ENCODE measurements around the gene ZFC3H1.

The ZFC3H1 gene

DNA sequence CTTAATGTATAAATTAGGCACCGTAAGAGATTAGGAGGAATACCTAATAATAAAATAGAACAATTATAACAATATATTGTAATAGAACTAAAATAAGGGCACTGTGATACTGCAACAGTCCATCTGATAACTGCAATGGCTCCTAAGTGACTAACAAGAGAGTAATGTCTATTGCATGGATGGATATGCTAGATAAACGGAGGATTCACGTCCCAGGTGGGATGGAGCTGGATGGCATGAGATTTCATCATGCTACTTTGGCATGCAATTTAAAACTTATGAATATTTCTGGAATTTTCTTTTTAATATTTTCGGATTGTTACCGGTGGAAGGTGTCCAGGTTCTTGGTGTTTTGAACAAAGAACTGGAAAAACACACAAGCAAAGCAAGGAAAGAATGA, 20.0 kb upstream of the ZFC3H1 start:
- no peak for DNase-seq

GRCh38 chr12:71682466-71682865, 18.8 kb upstream of the ZFC3H1 start:
- no peak for DNase-seq

DNA sequence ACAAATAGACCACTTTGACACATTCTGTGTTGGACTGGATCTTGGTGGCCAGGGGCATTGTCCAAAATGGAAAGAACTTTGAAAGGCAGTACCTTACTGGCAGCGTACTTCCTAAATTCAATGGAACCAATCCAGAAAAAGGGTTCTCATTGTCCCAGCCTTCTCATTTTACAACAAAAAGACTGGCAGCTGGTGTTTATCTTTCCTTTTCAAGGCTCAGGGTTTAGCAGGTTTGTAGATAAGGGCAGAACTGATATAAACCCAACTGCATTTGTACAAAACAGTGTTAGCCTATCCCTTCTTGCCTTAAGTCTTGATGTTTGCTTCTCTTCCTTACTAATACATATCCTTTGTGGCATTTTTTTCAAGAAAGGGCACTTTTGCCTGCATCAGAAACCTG, 8.2 kb upstream of the ZFC3H1 start:
- DNase-seq = no peak

DNA sequence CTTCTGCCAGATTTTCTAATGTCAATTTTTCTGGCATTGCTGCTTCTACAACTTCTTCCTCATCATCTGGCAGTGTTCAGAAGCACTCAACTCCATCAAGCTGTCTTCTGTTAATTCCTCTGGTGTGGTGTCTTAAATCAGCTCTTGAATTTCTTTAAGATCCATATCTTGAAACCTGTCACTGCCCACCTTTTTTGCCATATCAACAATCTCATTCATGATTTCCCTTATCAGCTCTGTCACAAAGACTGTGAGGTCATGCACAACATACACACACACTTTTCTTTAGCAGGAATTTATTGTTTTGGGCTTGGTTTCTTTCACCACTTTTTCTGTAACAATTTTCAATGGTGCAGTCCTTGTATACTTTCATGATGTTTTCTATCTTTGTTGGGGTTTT, 7.7 kb upstream of the ZFC3H1 start:
- no peak for DNase-seq

DNA sequence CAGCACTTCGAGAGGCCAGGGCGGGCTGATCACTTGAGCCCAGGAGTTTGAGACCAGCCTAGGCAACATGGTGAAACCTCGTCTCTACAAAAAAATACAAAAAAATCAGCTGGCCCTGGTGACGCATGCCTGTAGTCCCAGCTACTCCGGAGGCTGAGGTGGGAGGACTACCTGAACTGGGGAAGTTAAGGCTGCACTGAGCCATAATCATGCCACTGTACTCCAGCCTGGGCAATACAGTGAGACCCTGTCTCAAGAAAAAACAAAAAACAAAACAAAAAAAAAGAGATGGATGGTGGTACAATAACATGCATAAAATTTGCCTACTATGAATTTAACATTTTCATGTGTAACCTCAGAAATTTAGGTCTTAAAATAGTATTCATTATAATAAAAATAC, 2.6 kb upstream of the ZFC3H1 start:
- DNase-seq = no peak

- no peak for DNase-seq
Measured at GRCh38 chr12:71665090-71665463, 1.4 kb upstream of the ZFC3H1 start.

DNA sequence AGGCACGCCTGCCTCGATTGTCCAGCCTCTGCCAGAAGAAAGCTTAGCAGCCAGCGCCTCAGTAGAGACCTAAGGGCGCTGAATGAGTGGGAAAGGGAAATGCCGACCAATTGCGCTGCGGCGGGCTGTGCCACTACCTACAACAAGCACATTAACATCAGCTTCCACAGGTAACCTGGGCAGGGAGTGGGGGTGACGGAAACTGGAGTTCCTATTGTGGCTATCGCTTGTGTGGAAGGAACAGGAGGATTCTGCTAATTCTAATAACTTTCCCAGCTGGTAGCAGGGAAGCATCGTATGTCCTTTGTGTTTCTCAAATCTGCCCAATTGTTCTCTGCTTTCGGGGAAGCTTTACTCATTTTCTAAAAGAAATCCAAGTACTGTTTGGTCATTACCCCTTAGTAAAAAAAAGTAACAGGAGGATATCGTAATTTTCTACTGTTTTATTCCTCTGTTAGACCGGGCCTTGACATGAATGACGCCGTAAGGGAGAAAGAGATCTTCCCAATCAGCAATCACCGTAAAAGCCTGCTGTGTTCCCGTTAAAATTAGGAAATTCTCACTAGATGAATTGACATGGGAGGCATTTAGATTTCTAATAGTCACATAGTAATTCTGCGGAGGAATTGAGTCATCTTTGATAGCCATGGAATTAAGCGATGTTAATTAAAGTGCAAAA, 902 bp upstream of the ZFC3H1 start:
- DNase-seq = no peak

GRCh38 chr12:71662849-71663560, 643 bp downstream of the ZFC3H1 start:
- peak; percentile 84 for DNase-seq

- no peak for DNase-seq
Measured at GRCh38 chr12:71661977-71662530, 1.6 kb downstream of the ZFC3H1 start.

- no peak for DNase-seq
Measured at GRCh38 chr12:71656740-71657139, 6.9 kb downstream of the ZFC3H1 start.

DNA sequence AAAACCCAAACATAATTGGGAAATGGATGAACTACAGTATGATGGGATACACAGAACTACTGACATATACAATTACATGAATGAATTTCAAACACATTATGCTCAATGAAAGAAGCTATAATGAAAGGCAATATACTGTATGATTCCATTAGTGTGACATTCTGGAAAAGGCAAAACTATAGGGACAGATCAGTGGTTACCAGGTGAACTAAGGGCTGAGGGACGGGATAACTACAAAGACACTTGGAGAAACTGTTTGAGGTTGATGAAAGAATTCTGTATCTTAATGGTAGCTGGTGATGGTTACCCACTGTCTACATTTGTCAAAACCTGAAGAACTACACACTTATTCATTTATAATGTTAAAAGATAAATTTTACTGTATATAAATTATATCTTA, 7.7 kb downstream of the ZFC3H1 start:
- no peak for DNase-seq

DNA sequence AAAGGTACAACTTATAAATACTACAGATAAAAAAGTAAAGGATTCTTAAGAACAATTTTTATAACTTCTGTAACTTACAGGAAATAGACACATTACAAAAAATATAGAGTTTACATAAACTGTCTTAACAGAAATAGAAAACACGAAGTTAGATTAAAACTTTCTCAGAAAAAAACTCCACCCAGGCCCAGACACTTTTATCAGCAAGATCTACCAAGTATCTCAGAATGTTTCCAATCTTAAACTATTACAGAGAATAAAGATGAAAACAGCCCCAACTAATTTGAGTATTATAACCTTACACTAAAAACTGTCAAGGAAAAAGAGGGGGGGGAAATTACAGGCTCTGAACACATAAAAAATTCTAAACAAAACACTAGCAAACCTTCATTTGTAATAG, 8.2 kb downstream of the ZFC3H1 start:
- DNase-seq = no peak

DNA sequence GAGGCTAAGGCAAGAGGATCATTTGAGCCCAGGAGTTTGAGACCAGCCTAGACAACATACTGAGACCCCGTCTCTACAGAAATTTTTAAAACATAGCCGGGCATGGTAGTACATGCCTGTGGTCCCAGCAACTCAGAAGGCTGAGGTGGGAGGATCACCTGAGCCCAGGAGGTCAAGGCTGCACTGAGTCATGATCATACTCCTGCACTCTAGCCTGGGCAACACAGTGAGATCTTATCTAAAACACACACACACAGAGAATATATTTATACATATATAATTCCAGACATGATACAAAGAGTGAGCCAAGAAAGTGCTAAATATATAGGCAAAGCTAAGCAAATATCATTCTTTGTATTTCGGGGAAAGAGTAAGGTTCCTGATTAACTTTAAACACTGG, 9.4 kb downstream of the ZFC3H1 start:
- DNase-seq = no peak

GRCh38 chr12:71653137-71653536, 10.5 kb downstream of the ZFC3H1 start:
- DNase-seq = no peak

- DNase-seq = no peak
Measured at GRCh38 chr12:71652656-71653055, 11.0 kb downstream of the ZFC3H1 start.

- no peak for DNase-seq
Measured at GRCh38 chr12:71649401-71649800, 14.2 kb downstream of the ZFC3H1 start.

GRCh38 chr12:71648537-71648936, 15.1 kb downstream of the ZFC3H1 start:
- no peak for DNase-seq

DNA sequence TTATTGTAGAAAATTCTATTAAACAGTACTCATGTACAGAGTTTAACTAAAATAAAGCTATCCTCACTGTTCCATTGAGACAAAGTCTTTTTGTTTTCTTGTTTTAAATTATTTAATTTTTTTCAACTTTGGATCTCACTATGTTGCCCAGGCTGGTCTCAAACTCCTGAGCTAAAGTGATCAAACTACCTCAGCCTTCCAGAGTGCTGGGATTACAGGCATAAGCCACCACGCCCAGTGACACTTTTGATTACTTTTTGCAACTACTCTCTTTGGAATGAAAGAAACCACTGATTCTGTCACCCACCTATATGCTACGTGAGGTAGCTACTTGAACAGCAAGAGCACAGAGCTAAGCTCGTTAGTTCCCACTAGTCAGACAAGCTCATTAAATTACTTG, 17.1 kb downstream of the ZFC3H1 start:
- no peak for DNase-seq

DNA sequence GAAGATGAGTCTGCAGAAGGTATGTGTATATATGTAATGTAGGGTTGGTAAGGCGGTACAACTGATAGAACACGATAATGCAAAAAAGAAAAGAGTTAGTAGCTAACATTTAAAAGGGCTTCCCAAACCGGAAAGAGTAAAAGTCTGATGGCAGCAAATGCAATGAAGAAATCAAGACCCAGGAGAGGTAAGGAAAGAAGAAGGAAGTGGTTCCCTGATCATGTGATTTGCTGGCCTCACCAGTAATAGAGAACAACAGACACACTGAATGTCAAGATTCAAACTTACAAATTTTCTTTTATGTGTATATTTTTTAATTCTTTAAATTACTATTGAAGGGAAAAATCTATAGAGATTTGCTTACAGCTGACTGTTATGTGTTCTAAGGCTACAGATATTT, 18.4 kb downstream of the ZFC3H1 start:
- no peak for DNase-seq

DNA sequence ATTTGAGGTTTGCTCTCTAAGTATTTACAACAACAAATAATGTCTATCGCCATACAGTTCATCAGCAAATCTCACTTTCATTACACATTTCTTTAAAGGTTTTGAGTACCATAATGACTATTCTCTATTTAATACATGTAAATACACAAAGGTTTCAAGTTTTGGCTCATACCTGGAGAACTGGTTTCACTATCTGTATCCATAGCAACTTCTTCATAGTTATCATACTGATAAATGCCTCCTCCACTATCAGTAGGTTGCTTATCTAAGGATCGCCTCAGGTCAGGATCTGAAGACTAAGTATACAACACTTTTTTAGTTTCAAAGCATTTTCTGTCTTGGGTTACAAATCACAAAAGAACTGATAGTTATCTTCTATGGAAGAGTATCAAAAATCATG, 21.4 kb downstream of the ZFC3H1 start:
- DNase-seq = no peak

GRCh38 chr12:71641390-71641789, 22.3 kb downstream of the ZFC3H1 start:
- DNase-seq = no peak

DNA sequence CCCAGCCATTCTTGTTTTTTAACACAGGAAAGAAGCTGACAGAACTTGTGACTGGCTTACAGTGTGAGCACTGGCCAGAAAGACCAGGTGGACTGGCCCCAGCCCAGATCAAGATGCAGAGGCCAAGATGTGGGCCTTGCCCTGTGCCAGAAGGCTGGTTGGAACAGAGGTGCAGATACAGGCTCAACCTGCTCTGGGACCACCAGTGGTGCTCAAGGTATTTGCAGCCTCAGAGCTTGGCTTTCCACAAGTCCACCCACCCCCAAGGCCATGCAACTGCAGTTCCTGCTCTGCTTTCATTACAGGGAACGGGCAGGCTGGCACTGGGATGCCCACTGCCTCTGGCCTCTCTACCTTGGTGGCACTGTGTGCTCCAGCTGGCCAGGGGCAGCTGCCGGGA, 23.3 kb downstream of the ZFC3H1 start:
- DNase-seq = no peak

GRCh38 chr12:71639341-71639760, 24.3 kb downstream of the ZFC3H1 start:
- no peak for DNase-seq

DNA sequence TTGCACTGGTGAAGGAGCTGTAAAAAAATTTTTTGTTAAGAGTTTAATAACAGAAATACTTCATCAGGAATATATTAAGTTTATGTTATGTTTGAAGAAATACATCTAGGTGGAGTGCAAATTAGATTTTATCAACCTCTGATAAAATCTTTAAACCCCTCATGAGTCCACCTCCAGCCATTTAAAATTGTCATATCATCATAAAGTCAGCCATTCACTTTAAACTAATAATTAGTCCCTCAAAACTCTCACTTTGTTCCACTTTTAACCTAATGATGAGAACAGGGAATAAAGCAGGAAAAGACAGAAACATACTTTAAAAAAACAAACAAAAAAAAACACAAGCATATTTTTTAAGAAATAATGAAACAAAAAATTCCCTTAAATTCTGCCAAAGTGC, 25.1 kb downstream of the ZFC3H1 start:
- no peak for DNase-seq

DNA sequence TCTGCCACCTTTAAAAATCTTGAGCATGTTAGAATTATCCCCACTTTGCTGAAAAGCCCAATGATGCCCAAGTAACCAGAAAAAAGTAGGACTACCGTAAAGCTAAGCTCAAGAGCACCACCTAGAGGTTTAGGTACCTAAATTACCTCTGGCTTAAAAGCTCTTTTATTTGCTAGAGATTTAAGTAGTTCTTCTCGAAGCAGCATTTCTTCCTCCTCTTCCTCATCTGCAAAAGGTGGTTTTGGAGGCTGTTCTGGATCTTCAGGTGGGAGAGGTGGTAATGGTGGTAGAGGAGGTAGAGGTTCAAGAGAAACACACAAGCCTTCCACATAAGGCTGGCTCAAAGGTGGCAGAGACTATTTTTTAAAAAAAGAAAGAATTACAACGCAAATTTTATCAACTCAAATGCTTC, 26.9 kb downstream of the ZFC3H1 start:
- DNase-seq = no peak

Data from CD4-positive, alpha-beta T cell treated with Interleukin-15 for 1 hour (primary cell).